Sigmoid colon (tissue), 7 donors: ENCODE measurements around the gene DCLK3. TPM values are rescaled to one million over a fixed set of nuclear protein-coding genes. Genes with fewer than 3 reads are reported as not detected.

Experiments used
- DNase-seq: peaks from one replicate; pipeline ENCODE4 v3.0.0-alpha.2; 2019
- H3K27ac ChIP-seq, 4 donors: fragments of 200-600 bp; sonication (generic); one replicate each; pipeline ENCODE4 v1.5.1; 2016 to 2019; ENCODE audit warnings: mild to moderate bottlenecking in 1 of 4
- H3K27me3 ChIP-seq, 3 donors: fragments of 200-600 bp; sonication (generic); one replicate each; pipeline ENCODE4 v1.5.1; 2019; ENCODE audit warnings: mild to moderate bottlenecking in 1 of 3
- H3K36me3 ChIP-seq, 4 donors: fragments of 200-600 bp; sonication (generic); one replicate each; pipeline ENCODE4 v1.5.1; 2016 to 2019
- H3K4me1 ChIP-seq, 4 donors: fragments of 200-600 bp; sonication (generic); one replicate each; pipeline ENCODE4 v1.5.1; 2017 to 2019
- H3K4me3 ChIP-seq, 4 donors: fragments of 200-600 bp; sonication (generic); one replicate each; pipeline ENCODE4 v1.5.1; 2017 to 2019; ENCODE audit warnings: mild to moderate bottlenecking in 2 of 4, moderate library complexity in 1 of 4
- H3K9me3 ChIP-seq, 4 donors: fragments of 200-600 bp in 3 of 4; sonication (generic) in 3 of 4; one replicate each; pipeline versions ENCODE4 v1.5.1 to v1.6.1; 2013 to 2019
- EP300 ChIP-seq, 4 donors: sonication (generic); formaldehyde crosslinking; IDR thresholded peaks; one replicate each; pipeline ENCODE4 v1.6.1; 2017; ENCODE audit warnings: antibody characterized with exemption in 4 of 4
- POLR2A ChIP-seq, 2 donors: fragments of 450-650 bp; IDR thresholded peaks; one replicate each; pipeline ENCODE4 v1.6.1; 2016; ENCODE audit warnings: antibody characterized with exemption in 2 of 2, mild to moderate bottlenecking in 2 of 2, moderate library complexity in 2 of 2
- POLR2AphosphoS5 ChIP-seq, 4 donors: sonication (generic); formaldehyde crosslinking; IDR thresholded peaks; one replicate each; pipeline ENCODE4 v1.6.1; 2017; ENCODE audit warnings: antibody characterized with exemption in 4 of 4
- WGBS, 2 donors: extraction: QIAGEN DNeasy Blood & Tissue Kit; methylation state at CpG; one replicate each; pipeline ENCODE4 v1.1.7; 2013; 5-methylcytosine and 5-hydroxymethylcytosine counted together
- intact Hi-C: fragments of 100-400 bp; cut with DNase I; formaldehyde crosslinking; loops from one replicate; pipeline ENCODE4 v1.15.1; 2023
- polyA plus RNA-seq, 3 donors: library from polyadenylated mRNA; stranded (reverse); fragments of 200-250 nt; gene quantifications; one replicate each; pipeline ENCODE4 v1.2.3, GENCODE V29; 2013
- total RNA-seq, 4 donors: library from RNA; depleted of rRNA; stranded (reverse); fragments of >200 nt; gene quantifications; one replicate each; pipeline ENCODE4 v1.1.0, GENCODE V29; 2016
- TF ChIP-seq, protein P1 (sequence below), 4 experiments: fragments of 450-650 bp in 3 of 4; fragments of 200-600 bp in 1 of 4; IDR thresholded peaks; one replicate each; pipeline ENCODE4 v1.5.1; 2016 to 2019; ENCODE audit warnings: antibody characterized with exemption in 4 of 4, mild to moderate bottlenecking in 3 of 4, moderate library complexity in 2 of 4
- donor health status: healthy with polysubstance abuse.
- donor health status: Bipolar disorder and iron deficiency.
- donor health status: healthy.

DCLK3 gene
- total and polyA plus RNA-seq, 7 donors, result 0.12 to 0.36 (median 0.23) TPM; not detected in 2

DNA sequence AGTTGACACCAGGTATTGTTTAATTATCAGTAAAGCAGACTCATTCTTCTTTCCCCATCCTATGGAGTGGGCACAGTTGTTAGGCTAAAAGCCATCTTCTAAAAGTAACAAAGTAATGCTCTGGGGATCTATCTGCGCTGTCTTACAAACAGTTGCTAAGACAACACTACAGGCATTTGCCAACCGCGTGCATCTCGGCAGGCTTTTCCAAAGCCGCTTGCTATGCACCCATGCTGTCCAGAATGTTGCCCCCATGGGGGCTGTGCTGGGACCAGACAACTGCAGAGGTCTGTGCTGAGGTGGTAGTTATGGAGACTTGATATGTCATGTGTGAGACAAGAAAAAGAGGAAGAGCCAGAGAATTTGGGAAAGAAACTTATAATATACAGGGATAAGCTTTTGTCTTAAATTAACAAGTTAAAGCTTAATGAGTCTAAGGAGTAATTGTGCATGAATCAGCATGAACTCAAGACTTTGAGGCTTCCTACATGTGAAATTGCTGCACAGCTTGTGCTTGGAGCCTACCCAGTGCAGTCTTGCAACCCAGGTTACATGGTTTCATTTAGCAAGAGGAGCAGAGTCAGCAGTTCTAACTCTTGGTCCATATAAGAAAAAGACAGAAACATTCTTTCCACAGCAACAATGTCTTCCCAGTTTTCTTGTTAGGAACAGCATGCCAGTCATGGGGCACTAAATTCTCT lies 38.9 kb upstream of the DCLK3 start:
- intact Hi-C loops, result no loop called here
- no peak for DNase-seq
- Histone ChIP-seq H3K36me3 (no peaks in the 10 kb centered on the region), H3K4me1 (no peaks in the 10 kb centered on the region), H3K27ac (no peak overlapping the region), H3K4me3 (no peak overlapping the region), H3K27me3 (no peaks in the 10 kb centered on the region), H3K9me3 (peaks cover 0 to 12% (median 2%) of the 10 kb centered on the region in 4 donors)
- TF ChIP-seq POLR2AphosphoS5 (IDR thresholded peaks at IDR 0.05) (no peak), POLR2A (IDR thresholded peaks at IDR 0.05) (no peak), EP300 (IDR thresholded peaks at IDR 0.05) (no peak)
- TF ChIP-seq, protein P1, sequence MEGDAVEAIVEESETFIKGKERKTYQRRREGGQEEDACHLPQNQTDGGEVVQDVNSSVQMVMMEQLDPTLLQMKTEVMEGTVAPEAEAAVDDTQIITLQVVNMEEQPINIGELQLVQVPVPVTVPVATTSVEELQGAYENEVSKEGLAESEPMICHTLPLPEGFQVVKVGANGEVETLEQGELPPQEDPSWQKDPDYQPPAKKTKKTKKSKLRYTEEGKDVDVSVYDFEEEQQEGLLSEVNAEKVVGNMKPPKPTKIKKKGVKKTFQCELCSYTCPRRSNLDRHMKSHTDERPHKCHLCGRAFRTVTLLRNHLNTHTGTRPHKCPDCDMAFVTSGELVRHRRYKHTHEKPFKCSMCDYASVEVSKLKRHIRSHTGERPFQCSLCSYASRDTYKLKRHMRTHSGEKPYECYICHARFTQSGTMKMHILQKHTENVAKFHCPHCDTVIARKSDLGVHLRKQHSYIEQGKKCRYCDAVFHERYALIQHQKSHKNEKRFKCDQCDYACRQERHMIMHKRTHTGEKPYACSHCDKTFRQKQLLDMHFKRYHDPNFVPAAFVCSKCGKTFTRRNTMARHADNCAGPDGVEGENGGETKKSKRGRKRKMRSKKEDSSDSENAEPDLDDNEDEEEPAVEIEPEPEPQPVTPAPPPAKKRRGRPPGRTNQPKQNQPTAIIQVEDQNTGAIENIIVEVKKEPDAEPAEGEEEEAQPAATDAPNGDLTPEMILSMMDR (IDR thresholded peaks at IDR 0.05), result no peak
- 96 to 97% methylated on average over 5 of the region's 5 CpGs for WGBS, 2 donors

DNA sequence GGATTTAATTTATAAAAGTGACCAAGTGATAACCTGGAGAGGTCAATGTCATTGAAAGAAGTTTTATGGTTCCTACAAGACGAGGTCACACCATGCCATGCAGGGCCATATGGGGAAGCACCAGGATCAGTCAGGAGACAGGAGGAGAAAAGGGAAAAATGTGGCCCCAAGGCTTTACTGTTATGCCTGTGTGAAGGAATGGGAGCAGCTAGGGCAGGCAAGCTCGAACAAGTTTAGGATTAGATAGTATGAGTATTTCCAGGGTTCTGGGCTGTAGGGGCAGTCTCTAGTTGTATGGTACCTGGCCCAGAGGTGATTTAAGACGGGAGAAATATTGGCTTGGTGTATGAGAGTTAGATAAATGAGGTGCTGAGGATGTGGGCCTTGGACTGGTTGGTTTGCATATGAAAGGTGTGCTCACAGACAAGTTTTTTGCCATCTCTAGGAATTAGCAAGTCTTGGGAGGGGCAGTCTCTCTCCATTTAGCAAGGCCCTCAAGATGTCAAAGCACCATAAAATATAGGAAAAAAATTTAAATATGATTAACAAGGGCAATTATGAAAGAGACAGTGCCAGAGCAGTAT lies 36.3 kb upstream of the DCLK3 start:
- no peak overlapping the region for H3K4me3 ChIP-seq
- DNase-seq, result no peak
- intact Hi-C loops, result no loop called here
- no peaks in the 10 kb centered on the region for H3K36me3 ChIP-seq
- no peaks in the 10 kb centered on the region for H3K27me3 ChIP-seq
- H3K9me3 ChIP-seq, result peaks cover 0 to 12% (median 1%) of the 10 kb centered on the region in 4 donors
- 61 to 76% methylated on average over 3 of the region's 3 CpGs for WGBS, 2 donors
- H3K27ac ChIP-seq, result no peak overlapping the region
- TF ChIP-seq POLR2A (IDR thresholded peaks at IDR 0.05) (no peak), POLR2AphosphoS5 (IDR thresholded peaks at IDR 0.05) (no peak), EP300 (IDR thresholded peaks at IDR 0.05) (no peak)
- TF ChIP-seq, protein P1 (IDR thresholded peaks at IDR 0.05), result no peak
- H3K4me1 ChIP-seq, result no peaks in the 10 kb centered on the region

DNA sequence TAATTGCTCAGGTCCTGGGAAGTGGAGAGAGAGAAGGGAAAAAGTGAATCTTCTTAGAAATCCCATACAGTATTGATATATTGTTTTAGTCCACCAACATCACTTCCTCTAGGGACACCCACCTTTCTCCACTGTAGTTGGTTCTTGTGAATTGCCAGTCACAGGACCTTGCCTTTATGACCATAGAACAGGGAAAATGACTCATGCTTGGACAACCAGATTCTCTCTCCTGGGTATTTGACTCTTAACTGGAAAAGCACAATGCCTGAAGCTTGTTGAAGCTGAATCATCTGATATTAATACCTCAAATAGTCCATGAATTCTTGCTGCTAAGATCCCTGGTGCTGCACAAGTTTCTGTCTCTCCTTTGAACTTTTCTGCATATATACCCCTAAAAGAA lies 32.5 kb upstream of the DCLK3 start:
- intact Hi-C loops, result no loop called here

DNA sequence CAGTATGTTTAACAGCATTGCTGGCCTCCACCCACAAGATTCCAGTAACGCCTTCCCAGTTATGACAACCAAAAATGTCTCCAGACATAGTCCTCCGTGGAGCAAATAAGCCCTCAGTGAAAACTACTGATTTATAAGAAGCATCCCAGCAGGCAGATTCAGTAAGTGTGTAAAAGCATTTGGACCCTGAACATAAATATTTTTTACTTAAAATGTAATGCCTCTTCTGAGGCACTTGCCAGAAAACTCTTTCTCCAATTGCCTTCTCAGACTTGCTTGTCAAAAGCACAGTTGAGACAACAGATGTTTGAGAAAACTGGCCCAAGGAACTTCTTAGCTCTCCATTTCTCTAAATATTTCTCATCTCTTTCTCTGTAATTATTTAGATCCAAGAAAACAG lies 31.8 kb upstream of the DCLK3 start:
- WGBS, 2 donors, result 70 to 76% methylated on average over 2 of the region's 2 CpGs
- Histone ChIP-seq H3K27me3 (no peaks in the 10 kb centered on the region), H3K36me3 (no peaks in the 10 kb centered on the region), H3K9me3 (no peaks in the 10 kb centered on the region), H3K4me1 (no peaks in the 10 kb centered on the region), H3K4me3 (no peak overlapping the region), H3K27ac (no peak overlapping the region)
- intact Hi-C loops, result no loop called here
- TF ChIP-seq, protein P1 (IDR thresholded peaks at IDR 0.05), result no peak
- TF ChIP-seq EP300 (IDR thresholded peaks at IDR 0.05) (no peak), POLR2A (IDR thresholded peaks at IDR 0.05) (no peak), POLR2AphosphoS5 (IDR thresholded peaks at IDR 0.05) (no peak)
- no peak for DNase-seq

More for the DNA sequence above, 32.5 kb upstream of the DCLK3 start:
- Histone ChIP-seq H3K27me3 (no peaks in the 10 kb centered on the region), H3K36me3 (no peaks in the 10 kb centered on the region), H3K9me3 (no peaks in the 10 kb centered on the region), H3K27ac (no peak overlapping the region), H3K4me3 (no peak overlapping the region), H3K4me1 (no peaks in the 10 kb centered on the region)
- TF ChIP-seq EP300 (IDR thresholded peaks at IDR 0.05), result no peak
- no peak for TF ChIP-seq POLR2A (IDR thresholded peaks at IDR 0.05)
- no peak for TF ChIP-seq POLR2AphosphoS5 (IDR thresholded peaks at IDR 0.05)
- TF ChIP-seq, protein P1 (IDR thresholded peaks at IDR 0.05), result no peak
- no peak for DNase-seq
